SK-N-SH (cell line): Measurements from ENCODE around the gene IGSF11. TPM values are rescaled to one million over a fixed set of nuclear protein-coding genes. Genes with fewer than 3 reads are reported as not detected.

Source experiments
- CTCF ChIA-PET: fragments of 300-600, 350-600 bp; formaldehyde crosslinking; extraction: SDS; loops from one replicate; lab custom pipeline; 2021; lab: Yijun Ruan, JAX
- POLR2A ChIA-PET: fragments of 350-600 bp; sonication (Branson Sonifier 250); formaldehyde crosslinking; extraction: SDS; loops from one replicate; lab custom pipeline; 2020; ENCODE audit warnings: antibody characterized with exemption, inconsistent platforms; lab: Yijun Ruan, JAX
- DNase-seq: peaks from one replicate; pipeline ENCODE4 v3.0.0; 2012
- H2AFZ ChIP-seq: fragments of 200-600 bp; sonication (generic); 2 replicates; pipeline ENCODE4 v1.8.1; 2016; ENCODE audit warnings: antibody characterized with exemption, mild to moderate bottlenecking, low read depth
- H3F3A ChIP-seq: fragments of 200-600 bp; sonication (generic); replicated peaks from 2 replicates; pipeline ENCODE3; 2016; ENCODE audit warnings: antibody characterized with exemption, mild to moderate bottlenecking; ENCODE audit not compliant: insufficient read depth
- H3K27ac ChIP-seq, 2 experiments: fragments of 200-500 bp in 1 of 2; fragments of 200-600 bp in 1 of 2; sonication (Bioruptor generic) in 1 of 2; sonication (generic), shearing (Covaris generic) in 1 of 2; 2 replicates each; pipeline versions ENCODE4 v1.5.1 to v1.6.1; 2014 to 2016; ENCODE audit warnings: low read depth in 2 of 2, inconsistent platforms in 1 of 2, low read length in 1 of 2, mild to moderate bottlenecking in 1 of 2, mixed read lengths in 1 of 2
- H3K27me3 ChIP-seq: fragments of 200-600 bp; sonication (generic), shearing (Covaris generic); 2 replicates; pipeline ENCODE4 v1.6.1; 2016; ENCODE audit warnings: mixed run types; ENCODE audit not compliant: insufficient read depth
- H3K36me3 ChIP-seq, 2 experiments: fragments of 200-500 bp in 1 of 2; fragments of 200-600 bp in 1 of 2; sonication (Bioruptor generic) in 1 of 2; sonication (generic) in 1 of 2; replicated peaks in 1 of 2; 2 replicates each; pipeline versions ENCODE3 to v1.5.1; 2014 to 2016; ENCODE audit warnings: low read length in 1 of 2, mild to moderate bottlenecking in 1 of 2; ENCODE audit not compliant: insufficient read depth in 2 of 2, control insufficient read depth in 1 of 2
- H3K4me1 ChIP-seq, 2 experiments: fragments of 200-500 bp in 1 of 2; fragments of 200-600 bp in 1 of 2; sonication (Bioruptor generic) in 1 of 2; sonication (generic), shearing (Covaris generic) in 1 of 2; 2 replicates each; pipeline versions ENCODE4 v1.5.1 to v1.6.1; 2014 to 2016; ENCODE audit warnings: low read depth in 1 of 2, low read length in 1 of 2, mixed run types in 1 of 2; ENCODE audit not compliant: insufficient read depth in 2 of 2, control insufficient read depth in 1 of 2
- H3K4me2 ChIP-seq: fragments of 200-600 bp; sonication (generic), shearing (Covaris generic); 2 replicates; pipeline ENCODE4 v1.6.1; 2017; ENCODE audit warnings: mixed run types
- H3K4me3 ChIP-seq, 2 experiments: fragments of 200-500 bp in 1 of 2; fragments of 200-600 bp in 1 of 2; sonication (Bioruptor generic) in 1 of 2; sonication (generic), shearing (Covaris generic) in 1 of 2; 2 replicates each; pipeline versions ENCODE4 v1.5.1 to v1.8.1; 2014 to 2016; ENCODE audit warnings: low read depth in 2 of 2, inconsistent platforms in 1 of 2, low read length in 1 of 2, mild to moderate bottlenecking in 1 of 2, mixed read lengths in 1 of 2, moderate library complexity in 1 of 2
- H3K79me2 ChIP-seq: fragments of 200-600 bp; sonication (generic); 2 replicates; pipeline ENCODE4 v1.8.1; 2017; ENCODE audit warnings: mild to moderate bottlenecking; ENCODE audit not compliant: insufficient read depth
- H3K9ac ChIP-seq: fragments of 200-600 bp; sonication (generic); 2 replicates; pipeline ENCODE4 v1.6.1; 2017; ENCODE audit warnings: mixed run types
- H3K9me2 ChIP-seq: fragments of 200-600 bp; sonication (generic); 2 replicates; pipeline ENCODE4 v1.6.1; 2017; ENCODE audit warnings: mixed run types
- H3K9me3 ChIP-seq: fragments of 200-600 bp; sonication (generic); 2 replicates; pipeline ENCODE4 v1.6.1; 2017; ENCODE audit warnings: mixed run types, mild to moderate bottlenecking, moderate library complexity
- H4K20me1 ChIP-seq: fragments of 200-600 bp; sonication (generic); 2 replicates; pipeline ENCODE4 v1.6.1; 2017; ENCODE audit warnings: mild to moderate bottlenecking, mixed run types; ENCODE audit not compliant: insufficient read depth
- CHD2 ChIP-seq: fragments of 150-350 bp; IDR thresholded peaks from 2 replicates; pipeline ENCODE4 v1.6.1; 2018; ENCODE audit warnings: low read length; ENCODE audit not compliant: partially characterized antibody
- EP300 ChIP-seq, 2 experiments: IDR thresholded peaks; 2 replicates each; pipeline versions ENCODE4 v1.4.0 to v1.6.1; 2012; ENCODE audit warnings: borderline replicate concordance in 1 of 2, low read depth in 1 of 2, low read length in 1 of 2
- JUND ChIP-seq: IDR thresholded peaks from 2 replicates; pipeline ENCODE4 v1.4.0; 2012
- MEF2A ChIP-seq: IDR thresholded peaks from 2 replicates; pipeline ENCODE4 v1.4.0; 2012; ENCODE audit warnings: low read depth, borderline replicate concordance
- POLR2AphosphoS5 ChIP-seq: IDR thresholded peaks from 2 replicates; pipeline ENCODE4 v1.6.1; 2012; ENCODE audit warnings: low read depth, low read length
- RAD21 ChIP-seq: IDR thresholded peaks from 2 replicates; pipeline ENCODE4 v1.6.1; 2012; ENCODE audit warnings: mild to moderate bottlenecking, low read length
- RFX5 ChIP-seq: IDR thresholded peaks from 2 replicates; pipeline ENCODE4 v1.6.1; 2012; ENCODE audit warnings: mild to moderate bottlenecking, improper control_type of control experiment, low read length
- SMC3 ChIP-seq: IDR thresholded peaks from 2 replicates; pipeline ENCODE4 v1.6.1; 2012; ENCODE audit warnings: low read depth, low read length, improper control_type of control experiment
- USF2 ChIP-seq: fragments of 150-350 bp; IDR thresholded peaks from 2 replicates; pipeline ENCODE4 v1.6.1; 2017; ENCODE audit warnings: antibody characterized with exemption, low read length, low read depth, borderline replicate concordance
- WGBS: methylation state at CpG from one replicate; pipeline ENCODE4 v1.1.6; 2017; ENCODE audit warnings: low lambda C conversion rate; 5-methylcytosine and 5-hydroxymethylcytosine counted together
- polyA plus RNA-seq, 3 experiments: library from polyadenylated mRNA; depleted of rRNA; stranded (reverse); fragments of >200 nt; gene quantifications; 2 replicates each; pipeline ENCODE4 v1.2.3, GENCODE V29; 2012
- TF ChIP-seq, protein P1 (sequence below): IDR thresholded peaks from 2 replicates; pipeline ENCODE4 v1.4.0; 2012; ENCODE audit warnings: low read depth, borderline replicate concordance
- TF ChIP-seq, protein P2 (sequence below): fragments of 200-600 bp; sonication (generic); IDR thresholded peaks from 2 replicates; pipeline ENCODE4 v1.6.1; 2017; ENCODE audit warnings: antibody characterized with exemption, mild to moderate bottlenecking, moderate library complexity
- TF ChIP-seq, protein P3 (sequence below): fragments of 150-350 bp; IDR thresholded peaks from 2 replicates; pipeline ENCODE4 v1.6.1; 2016; ENCODE audit warnings: mild to moderate bottlenecking, low read depth, low read length

Gene IGSF11
- polyA plus RNA-seq, 1 of the 3 experiments (the other 2 are of a cell fraction), result 0.07 TPM

- no peaks in the 10 kb centered on the region for H3F3A ChIP-seq
- no peaks in the 10 kb centered on the region for H3K36me3 ChIP-seq
- peaks cover 0 to 4% of the 10 kb centered on the region in 2 experiments; a peak in 1 of 4 replicates for H3K4me1 ChIP-seq
- H3K9me3 ChIP-seq, result no peaks in the 10 kb centered on the region
- 47% methylated on average over 4 of the region's 4 CpGs for WGBS
- no peak overlapping the region for H3K4me2 ChIP-seq
- no peak overlapping the region for H3K9ac ChIP-seq
- ChIA-PET CTCF (interaction anchor here (1.3 to 1.6 kb wide), 4 partner anchors 67 to 86 kb away, joined by 3 to 6 read pairs (median 4); partner anchors contain the start of gene IGSF11), POLR2A (interaction anchor here (0.9 kb wide), 1 partner anchor 12 kb away, joined by 3 read pairs; no protein-coding TSS in a partner anchor)
- H3K27ac ChIP-seq, result no peak overlapping the region
- TF ChIP-seq POLR2AphosphoS5, result no peak
- TF ChIP-seq, protein P1, sequence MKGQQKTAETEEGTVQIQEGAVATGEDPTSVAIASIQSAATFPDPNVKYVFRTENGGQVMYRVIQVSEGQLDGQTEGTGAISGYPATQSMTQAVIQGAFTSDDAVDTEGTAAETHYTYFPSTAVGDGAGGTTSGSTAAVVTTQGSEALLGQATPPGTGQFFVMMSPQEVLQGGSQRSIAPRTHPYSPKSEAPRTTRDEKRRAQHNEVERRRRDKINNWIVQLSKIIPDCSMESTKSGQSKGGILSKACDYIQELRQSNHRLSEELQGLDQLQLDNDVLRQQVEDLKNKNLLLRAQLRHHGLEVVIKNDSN, result no peak
- no peak for TF ChIP-seq RFX5
- no peak for TF ChIP-seq JUND
- TF ChIP-seq USF2, result no peak
- no peak for TF ChIP-seq EP300 (IDR thresholded peaks at IDR 0.05; ENCODE audit: borderline replicate concordance in 1 of 2, low read depth in 1 of 2, low read length in 1 of 2)
- TF ChIP-seq, protein P2, sequence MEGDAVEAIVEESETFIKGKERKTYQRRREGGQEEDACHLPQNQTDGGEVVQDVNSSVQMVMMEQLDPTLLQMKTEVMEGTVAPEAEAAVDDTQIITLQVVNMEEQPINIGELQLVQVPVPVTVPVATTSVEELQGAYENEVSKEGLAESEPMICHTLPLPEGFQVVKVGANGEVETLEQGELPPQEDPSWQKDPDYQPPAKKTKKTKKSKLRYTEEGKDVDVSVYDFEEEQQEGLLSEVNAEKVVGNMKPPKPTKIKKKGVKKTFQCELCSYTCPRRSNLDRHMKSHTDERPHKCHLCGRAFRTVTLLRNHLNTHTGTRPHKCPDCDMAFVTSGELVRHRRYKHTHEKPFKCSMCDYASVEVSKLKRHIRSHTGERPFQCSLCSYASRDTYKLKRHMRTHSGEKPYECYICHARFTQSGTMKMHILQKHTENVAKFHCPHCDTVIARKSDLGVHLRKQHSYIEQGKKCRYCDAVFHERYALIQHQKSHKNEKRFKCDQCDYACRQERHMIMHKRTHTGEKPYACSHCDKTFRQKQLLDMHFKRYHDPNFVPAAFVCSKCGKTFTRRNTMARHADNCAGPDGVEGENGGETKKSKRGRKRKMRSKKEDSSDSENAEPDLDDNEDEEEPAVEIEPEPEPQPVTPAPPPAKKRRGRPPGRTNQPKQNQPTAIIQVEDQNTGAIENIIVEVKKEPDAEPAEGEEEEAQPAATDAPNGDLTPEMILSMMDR, result no peak
- H3K79me2 ChIP-seq, result no peaks in the 10 kb centered on the region
- no peaks in the 10 kb centered on the region for H3K27me3 ChIP-seq
- no peak overlapping the region for H3K4me3 ChIP-seq
- H3K9me2 ChIP-seq, result no peaks in the 10 kb centered on the region
- no peak for DNase-seq
- H2AFZ ChIP-seq, result no peak overlapping the region
- no peaks in the 10 kb centered on the region for H4K20me1 ChIP-seq
These were observed 66.5 kb downstream of the IGSF11 start for GRCh38 chr3:118968111-118968510.

DNA sequence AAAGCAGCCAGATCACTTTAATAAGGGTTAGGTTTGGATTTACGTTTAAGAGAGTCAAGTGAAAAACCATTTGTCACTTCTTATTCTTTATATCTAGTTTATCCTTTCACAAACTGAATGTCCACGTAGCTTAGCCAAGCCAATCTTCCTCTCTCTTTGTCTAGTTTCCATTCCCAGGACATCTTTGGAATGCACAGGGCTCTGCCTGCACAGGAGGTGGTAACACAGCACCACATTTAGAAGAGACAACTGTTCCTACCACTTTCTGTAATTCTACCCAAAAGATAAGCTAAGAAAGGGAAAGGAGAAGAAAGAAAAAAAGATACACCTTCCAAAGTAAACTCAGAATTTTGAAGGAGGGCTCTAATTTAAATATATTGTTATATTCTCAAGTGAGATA lies 67.9 kb downstream of the IGSF11 start:
- H4K20me1 ChIP-seq, result no peaks in the 10 kb centered on the region
- WGBS, result 21% methylated on average over 2 of the region's 2 CpGs
- no peak overlapping the region for H3K4me3 ChIP-seq
- no peak overlapping the region for H3K9ac ChIP-seq
- H3K36me3 ChIP-seq, result no peaks in the 10 kb centered on the region
- H3K27ac ChIP-seq, result no peak overlapping the region
- ChIA-PET POLR2A (no interaction called here), CTCF (interaction anchor here (1.3 to 1.5 kb wide), 3 partner anchors 68 to 82 kb away, joined by 4 to 6 read pairs (median 6); partner anchors contain the start of gene IGSF11)
- TF ChIP-seq MEF2A (no peak), USF2 (no peak), CHD2 (no peak), SMC3 (no peak), RAD21 (no peak)
- TF ChIP-seq, protein P3, sequence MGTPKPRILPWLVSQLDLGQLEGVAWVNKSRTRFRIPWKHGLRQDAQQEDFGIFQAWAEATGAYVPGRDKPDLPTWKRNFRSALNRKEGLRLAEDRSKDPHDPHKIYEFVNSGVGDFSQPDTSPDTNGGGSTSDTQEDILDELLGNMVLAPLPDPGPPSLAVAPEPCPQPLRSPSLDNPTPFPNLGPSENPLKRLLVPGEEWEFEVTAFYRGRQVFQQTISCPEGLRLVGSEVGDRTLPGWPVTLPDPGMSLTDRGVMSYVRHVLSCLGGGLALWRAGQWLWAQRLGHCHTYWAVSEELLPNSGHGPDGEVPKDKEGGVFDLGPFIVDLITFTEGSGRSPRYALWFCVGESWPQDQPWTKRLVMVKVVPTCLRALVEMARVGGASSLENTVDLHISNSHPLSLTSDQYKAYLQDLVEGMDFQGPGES, result no peak
- DNase-seq, result no peak
- H3K79me2 ChIP-seq, result no peaks in the 10 kb centered on the region
- H3K4me2 ChIP-seq, result no peak overlapping the region
- H3K9me2 ChIP-seq, result no peaks in the 10 kb centered on the region
- no peaks in the 10 kb centered on the region for H3K9me3 ChIP-seq
- H3F3A ChIP-seq, result no peaks in the 10 kb centered on the region
- peaks cover 0 to 4% of the 10 kb centered on the region in 2 experiments; a peak in 1 of 4 replicates for H3K4me1 ChIP-seq
- no peaks in the 10 kb centered on the region for H3K27me3 ChIP-seq
- H2AFZ ChIP-seq, result no peak overlapping the region
